Panc1 (cell line): ENCODE results near the gene DNAJA1.

Source experiments
- POLR2AphosphoS5 ChIP-seq: IDR thresholded peaks from 2 replicates; pipeline ENCODE4 v1.6.1; 2012; ENCODE audit warnings: mild to moderate bottlenecking, low read depth, low read length, moderate library complexity
- TF ChIP-seq, protein P1 (sequence below): fragments of 450-650 bp; IDR thresholded peaks from 2 replicates; pipeline ENCODE4 v1.5.1; 2017; ENCODE audit warnings: mild to moderate bottlenecking

DNA sequence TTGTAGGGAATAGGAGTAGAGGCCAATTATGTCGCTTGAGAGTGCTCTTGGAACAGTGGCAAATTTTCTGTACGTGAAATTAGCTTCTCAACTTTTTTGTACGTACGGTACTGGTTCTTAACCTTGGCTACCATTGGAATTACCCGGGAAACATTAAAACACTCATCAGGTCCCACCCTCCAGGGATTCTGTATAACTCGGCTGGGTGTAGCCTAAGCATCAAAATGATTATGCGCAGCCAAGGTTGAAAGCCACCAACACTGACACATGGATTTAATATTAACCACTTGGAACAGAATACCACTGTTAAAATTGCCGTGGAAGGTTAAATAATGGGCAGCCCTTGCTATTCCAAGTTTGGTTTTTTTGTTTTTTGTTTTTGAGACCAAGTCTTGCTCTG lies 17.4 kb downstream of the DNAJA1 start:
- TF ChIP-seq, protein P1, sequence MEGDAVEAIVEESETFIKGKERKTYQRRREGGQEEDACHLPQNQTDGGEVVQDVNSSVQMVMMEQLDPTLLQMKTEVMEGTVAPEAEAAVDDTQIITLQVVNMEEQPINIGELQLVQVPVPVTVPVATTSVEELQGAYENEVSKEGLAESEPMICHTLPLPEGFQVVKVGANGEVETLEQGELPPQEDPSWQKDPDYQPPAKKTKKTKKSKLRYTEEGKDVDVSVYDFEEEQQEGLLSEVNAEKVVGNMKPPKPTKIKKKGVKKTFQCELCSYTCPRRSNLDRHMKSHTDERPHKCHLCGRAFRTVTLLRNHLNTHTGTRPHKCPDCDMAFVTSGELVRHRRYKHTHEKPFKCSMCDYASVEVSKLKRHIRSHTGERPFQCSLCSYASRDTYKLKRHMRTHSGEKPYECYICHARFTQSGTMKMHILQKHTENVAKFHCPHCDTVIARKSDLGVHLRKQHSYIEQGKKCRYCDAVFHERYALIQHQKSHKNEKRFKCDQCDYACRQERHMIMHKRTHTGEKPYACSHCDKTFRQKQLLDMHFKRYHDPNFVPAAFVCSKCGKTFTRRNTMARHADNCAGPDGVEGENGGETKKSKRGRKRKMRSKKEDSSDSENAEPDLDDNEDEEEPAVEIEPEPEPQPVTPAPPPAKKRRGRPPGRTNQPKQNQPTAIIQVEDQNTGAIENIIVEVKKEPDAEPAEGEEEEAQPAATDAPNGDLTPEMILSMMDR = no peak
- TF ChIP-seq POLR2AphosphoS5 = no peak; the same call in none of the 2 replicates
